HL-60 (cell line): ENCODE results near the gene ANKRD11.

Experiments
- GABPA ChIP-seq: IDR thresholded peaks from 2 replicates; pipeline ENCODE4 v1.6.1; 2012; ENCODE audit warnings: low read depth
- POLR2AphosphoS5 ChIP-seq: IDR thresholded peaks from 2 replicates; pipeline ENCODE4 v1.6.1; 2012; ENCODE audit warnings: low read depth
- SPI1 ChIP-seq: IDR thresholded peaks from 2 replicates; pipeline ENCODE4 v1.6.1; 2012; ENCODE audit warnings: low read depth, mild to moderate bottlenecking, borderline replicate concordance
- TF ChIP-seq, protein P1 (sequence below): IDR thresholded peaks from one replicate; pipeline ENCODE4 v1.5.1; 2011; ENCODE audit warnings: low read length, control low read depth, inconsistent platforms; ENCODE audit not compliant: insufficient read depth
- TF ChIP-seq, protein P2 (sequence below): IDR thresholded peaks from 2 replicates; pipeline ENCODE4 v1.6.1; 2012; ENCODE audit warnings: low read depth; ENCODE audit not compliant: insufficient replicate concordance

DNA sequence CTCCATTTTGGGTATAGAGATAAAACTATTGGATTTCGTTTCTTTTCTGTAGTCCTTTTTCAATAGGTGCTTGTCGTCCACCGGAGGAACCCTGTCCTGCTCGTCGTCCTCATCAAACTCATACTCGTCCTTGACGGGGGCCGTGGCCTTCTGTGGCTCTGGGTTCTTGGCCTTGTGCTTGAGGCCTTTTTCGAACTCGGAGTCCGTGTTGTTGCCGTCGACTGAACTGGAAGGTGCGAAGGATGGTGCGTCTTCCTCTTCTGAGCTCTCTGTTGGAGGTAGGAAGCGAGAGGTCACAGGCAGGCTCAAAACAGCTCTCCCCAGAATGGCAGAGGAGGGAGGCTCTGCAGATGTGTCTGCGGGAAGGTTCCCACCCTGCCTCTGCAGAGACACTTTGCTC is 205.0 kb downstream of the ANKRD11 start:
- TF ChIP-seq, protein P1, sequence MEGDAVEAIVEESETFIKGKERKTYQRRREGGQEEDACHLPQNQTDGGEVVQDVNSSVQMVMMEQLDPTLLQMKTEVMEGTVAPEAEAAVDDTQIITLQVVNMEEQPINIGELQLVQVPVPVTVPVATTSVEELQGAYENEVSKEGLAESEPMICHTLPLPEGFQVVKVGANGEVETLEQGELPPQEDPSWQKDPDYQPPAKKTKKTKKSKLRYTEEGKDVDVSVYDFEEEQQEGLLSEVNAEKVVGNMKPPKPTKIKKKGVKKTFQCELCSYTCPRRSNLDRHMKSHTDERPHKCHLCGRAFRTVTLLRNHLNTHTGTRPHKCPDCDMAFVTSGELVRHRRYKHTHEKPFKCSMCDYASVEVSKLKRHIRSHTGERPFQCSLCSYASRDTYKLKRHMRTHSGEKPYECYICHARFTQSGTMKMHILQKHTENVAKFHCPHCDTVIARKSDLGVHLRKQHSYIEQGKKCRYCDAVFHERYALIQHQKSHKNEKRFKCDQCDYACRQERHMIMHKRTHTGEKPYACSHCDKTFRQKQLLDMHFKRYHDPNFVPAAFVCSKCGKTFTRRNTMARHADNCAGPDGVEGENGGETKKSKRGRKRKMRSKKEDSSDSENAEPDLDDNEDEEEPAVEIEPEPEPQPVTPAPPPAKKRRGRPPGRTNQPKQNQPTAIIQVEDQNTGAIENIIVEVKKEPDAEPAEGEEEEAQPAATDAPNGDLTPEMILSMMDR = no peak
- no peak for TF ChIP-seq POLR2AphosphoS5
- TF ChIP-seq SPI1 = no peak
- no peak for TF ChIP-seq GABPA
- TF ChIP-seq, protein P2, sequence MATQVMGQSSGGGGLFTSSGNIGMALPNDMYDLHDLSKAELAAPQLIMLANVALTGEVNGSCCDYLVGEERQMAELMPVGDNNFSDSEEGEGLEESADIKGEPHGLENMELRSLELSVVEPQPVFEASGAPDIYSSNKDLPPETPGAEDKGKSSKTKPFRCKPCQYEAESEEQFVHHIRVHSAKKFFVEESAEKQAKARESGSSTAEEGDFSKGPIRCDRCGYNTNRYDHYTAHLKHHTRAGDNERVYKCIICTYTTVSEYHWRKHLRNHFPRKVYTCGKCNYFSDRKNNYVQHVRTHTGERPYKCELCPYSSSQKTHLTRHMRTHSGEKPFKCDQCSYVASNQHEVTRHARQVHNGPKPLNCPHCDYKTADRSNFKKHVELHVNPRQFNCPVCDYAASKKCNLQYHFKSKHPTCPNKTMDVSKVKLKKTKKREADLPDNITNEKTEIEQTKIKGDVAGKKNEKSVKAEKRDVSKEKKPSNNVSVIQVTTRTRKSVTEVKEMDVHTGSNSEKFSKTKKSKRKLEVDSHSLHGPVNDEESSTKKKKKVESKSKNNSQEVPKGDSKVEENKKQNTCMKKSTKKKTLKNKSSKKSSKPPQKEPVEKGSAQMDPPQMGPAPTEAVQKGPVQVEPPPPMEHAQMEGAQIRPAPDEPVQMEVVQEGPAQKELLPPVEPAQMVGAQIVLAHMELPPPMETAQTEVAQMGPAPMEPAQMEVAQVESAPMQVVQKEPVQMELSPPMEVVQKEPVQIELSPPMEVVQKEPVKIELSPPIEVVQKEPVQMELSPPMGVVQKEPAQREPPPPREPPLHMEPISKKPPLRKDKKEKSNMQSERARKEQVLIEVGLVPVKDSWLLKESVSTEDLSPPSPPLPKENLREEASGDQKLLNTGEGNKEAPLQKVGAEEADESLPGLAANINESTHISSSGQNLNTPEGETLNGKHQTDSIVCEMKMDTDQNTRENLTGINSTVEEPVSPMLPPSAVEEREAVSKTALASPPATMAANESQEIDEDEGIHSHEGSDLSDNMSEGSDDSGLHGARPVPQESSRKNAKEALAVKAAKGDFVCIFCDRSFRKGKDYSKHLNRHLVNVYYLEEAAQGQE = no peak
